HK-2 (cell line): ENCODE measurements around the gene ESR2.
"Not testable (repeated sequence)": the region's sequence is repeated elsewhere in the genome, so short reads cannot be mapped to it uniquely, and the experiment has no call there.

Experiments used
- DNase-seq: peaks from one replicate; pipeline ENCODE4 v3.0.0-alpha.2; 2018; ENCODE audit not compliant: unreplicated experiment

The ESR2 gene

DNA sequence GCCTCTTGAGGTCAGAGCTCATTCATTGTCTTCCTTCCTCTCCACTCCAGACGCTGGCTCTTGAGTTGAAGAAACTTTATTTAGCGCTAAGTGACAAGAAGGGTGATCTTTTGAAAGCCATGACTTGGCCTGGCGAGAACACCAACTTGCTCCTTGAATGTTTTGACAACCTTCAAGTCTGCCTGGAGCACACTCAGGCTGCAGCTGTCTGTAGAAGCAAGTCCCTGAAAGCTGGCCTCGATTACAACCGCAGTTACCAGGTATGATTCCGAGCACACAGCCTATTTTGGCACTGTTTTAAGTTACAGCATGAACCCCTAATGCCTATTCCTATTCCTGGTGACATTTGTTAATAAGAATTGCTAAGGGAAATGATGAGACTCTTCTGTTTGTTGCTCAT lies 167.6 kb downstream of the ESR2 start:
- DNase-seq = no peak

DNA sequence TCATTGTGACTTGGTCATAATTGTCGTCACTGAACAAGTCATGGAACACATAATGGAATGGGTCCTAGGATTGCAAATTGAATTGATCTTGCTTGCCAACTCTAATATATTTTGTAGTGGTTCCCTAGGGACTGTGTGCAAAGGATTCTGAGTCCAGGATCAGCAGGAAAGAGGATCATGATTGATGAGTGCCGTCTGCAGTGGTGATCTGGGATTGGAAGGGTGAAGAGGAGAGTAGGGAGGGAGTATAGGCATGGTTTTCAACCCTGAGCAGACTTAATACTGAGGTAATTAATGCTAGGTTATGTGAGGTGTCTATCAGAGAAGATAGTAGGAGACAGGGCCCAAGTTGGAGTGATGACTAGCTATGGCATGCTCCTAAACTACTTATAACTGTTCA lies 168.9 kb downstream of the ESR2 start:
- DNase-seq = no peak

DNA sequence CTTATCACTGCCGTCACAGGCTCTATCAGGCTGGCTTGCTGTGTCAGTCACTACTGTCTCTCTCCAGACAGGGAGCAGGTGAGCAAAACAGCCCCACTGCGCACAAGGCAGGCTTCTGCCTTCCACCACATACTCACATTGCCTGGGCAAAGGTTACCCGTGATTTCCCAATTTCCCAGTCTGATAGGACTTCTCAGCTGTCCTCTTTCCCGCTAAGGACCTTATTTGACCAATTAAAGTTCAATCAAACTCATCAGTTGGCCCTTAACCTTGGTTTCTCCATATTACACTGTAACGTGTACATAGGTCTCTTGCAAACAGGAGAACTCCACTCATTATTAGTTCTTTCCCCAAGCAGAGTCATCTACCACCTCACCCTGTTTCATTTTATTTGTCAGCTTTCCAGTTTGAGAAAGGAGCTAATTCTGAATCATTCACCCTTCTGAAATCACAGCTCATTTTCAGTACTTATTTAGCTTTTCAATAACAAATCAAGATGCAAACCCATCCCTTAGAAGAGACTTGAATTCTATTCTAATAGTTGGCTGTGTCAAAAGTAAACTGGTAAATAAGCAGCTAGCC lies 170.8 kb downstream of the ESR2 start:
- DNase-seq = no peak

DNA sequence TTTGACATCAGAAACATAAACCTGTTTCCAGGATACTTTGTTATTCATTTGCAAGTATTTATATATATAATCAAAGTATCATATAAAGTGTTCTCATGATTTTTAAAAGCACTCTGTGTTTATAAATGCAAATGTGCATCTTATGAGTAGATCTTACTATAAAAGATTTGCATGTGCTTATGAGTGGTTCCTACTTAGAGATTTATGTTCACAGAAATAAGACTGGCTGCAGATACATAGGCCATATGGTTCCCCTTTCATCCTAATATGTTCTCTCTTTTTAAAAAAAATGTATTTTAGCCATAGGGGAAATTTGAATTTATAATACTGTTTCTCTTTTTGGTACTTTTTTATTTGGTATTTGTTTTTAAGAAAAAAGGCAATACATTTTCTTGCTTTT lies 174.2 kb downstream of the ESR2 start:
- no peak for DNase-seq

DNA sequence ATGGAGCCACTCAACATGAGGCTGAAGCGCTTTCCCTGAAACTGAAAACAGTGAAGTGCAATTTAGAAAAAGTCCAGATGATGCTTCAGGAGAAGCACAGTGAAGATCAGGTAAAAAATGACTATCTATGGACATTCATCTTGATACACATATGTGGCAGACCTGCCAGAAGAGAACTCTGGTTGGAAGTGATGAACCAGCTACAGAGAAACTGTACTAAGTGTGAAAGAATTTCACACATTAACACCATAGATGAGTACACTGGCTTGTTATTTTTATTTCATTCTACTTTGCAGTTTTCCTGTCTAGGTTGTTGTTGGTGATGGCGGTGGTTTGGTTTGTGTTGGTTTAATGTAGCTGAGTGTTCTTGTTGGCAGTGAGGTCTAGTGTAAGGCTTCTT lies 174.7 kb downstream of the ESR2 start:
- DNase-seq = no peak

DNA sequence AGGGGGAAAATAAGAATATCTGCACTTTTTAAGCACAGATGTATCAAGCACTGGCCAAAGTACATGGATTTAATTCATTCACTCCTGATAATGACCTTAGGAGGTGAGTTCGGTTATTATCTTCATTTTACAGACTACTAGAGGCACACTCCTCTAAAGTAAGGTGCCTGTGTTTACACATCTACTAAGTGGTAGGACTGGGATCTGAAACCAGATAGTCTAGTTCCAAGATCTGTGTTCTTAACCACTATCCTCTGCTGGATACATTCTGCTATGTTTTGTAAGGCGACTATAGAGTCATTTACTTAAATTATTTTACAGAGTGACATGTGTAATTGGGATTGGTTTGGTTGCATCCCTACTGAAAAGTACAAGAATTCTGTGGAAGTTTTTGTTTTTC lies 175.3 kb downstream of the ESR2 start:
- DNase-seq = no peak

DNA sequence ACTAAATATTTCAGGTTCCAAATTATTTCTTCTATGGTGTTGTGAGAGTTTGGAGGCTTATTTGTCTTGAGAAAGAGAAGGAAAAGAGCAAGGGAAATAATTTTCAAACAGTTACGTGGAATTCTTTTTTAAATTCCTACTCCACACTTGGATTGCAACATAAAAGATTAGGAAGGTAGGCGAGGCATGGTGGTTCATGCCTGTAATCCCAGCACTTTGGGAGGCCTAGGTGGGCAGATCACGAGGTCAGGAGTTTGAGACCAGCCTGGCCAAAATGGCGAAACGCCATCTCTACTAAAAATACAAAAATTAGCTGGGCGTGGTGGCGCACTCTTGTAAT lies 175.8 kb downstream of the ESR2 start:
- not testable (repeated sequence) for DNase-seq

DNA sequence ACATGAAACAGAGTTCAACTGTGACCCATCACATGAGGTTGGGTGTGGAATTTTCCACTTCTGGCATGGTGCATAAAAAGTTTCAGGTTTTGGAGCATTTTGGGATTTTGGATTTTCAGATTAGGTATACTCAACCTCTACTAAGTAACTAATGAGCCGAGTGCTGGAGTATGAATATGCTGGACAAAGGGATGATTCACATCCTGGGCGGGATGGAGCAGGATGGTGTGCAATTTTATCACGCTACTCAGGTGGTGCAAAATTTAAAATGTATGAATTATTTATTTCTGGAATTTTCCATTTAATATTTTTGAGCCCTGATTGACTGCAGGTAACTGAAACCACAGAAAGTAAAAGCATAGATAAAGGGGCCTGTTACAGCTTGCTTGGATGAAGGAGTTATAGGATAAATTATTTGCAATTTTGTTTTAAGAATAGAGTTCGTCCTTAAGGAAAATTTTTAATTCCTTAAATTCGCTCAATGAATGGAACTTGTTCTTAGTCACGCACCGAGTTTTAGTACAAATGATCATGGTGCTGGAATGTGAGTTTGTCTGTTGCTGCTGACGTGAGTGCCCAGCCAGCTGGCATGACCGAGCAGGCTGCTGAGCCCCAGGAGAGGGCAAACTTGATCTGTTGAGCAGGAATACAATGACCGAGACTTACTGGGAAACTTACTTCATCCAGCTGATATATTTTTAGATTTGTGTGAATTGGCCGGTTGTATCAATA lies 176.3 kb downstream of the ESR2 start:
- DNase-seq = no peak

DNA sequence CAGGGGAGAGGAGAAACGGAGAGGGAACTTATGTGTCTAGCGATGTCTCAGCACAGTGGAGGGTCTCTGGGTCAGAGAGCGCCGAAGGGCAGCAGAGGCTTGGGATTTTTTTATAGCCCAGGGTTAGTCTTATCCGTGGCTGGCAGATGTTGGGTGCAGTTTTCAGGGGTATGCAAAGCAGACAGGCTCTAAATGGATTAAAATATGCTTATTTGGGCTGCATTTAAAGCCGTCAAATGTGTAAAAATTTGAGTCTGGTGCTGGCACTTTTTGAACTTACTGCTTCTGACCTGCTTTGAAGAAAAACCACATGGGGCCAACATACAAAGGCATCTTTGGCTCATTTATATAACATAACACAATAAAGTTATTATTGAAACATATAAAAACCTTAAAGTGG lies 178.8 kb downstream of the ESR2 start:
- DNase-seq = no peak

DNA sequence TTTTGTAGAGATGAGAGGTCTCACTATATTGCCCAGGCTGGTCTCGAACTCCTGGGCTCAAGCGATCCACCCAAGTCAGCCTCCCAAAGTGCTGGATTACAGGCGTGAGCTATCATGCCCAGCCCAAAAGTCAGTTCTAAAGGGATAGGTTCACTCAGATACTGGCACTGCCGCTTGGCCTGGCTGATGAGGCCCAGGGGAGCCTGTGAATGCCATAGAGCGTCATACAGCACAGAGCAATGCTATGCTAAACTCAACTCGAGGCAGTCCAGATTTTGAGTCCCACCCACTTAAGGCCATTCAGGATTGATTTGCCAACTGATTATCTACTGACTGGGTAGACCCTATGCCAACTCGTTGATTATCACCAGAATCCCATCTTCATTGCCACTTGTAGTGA lies 179.4 kb downstream of the ESR2 start:
- no peak for DNase-seq

DNA sequence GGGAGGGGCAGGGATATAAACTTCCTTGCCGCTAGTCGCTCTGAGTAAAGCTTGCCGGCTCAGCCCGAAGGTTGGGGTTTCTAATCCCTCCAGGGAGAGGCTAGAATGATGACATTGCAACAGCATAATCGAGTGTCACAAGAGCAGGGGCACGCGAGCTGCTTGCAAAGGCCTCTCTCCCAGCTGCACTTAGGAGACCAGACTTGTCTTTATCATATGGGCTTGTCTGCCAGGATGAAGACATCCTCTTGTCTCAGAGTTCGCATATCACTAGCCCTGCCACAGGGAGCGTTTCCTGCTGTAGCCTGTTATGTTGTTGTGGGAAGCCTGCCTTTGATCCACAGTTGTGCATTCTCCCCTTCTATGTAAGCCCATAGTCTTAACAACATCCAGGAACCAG lies 180.0 kb downstream of the ESR2 start:
- no peak for DNase-seq

DNA sequence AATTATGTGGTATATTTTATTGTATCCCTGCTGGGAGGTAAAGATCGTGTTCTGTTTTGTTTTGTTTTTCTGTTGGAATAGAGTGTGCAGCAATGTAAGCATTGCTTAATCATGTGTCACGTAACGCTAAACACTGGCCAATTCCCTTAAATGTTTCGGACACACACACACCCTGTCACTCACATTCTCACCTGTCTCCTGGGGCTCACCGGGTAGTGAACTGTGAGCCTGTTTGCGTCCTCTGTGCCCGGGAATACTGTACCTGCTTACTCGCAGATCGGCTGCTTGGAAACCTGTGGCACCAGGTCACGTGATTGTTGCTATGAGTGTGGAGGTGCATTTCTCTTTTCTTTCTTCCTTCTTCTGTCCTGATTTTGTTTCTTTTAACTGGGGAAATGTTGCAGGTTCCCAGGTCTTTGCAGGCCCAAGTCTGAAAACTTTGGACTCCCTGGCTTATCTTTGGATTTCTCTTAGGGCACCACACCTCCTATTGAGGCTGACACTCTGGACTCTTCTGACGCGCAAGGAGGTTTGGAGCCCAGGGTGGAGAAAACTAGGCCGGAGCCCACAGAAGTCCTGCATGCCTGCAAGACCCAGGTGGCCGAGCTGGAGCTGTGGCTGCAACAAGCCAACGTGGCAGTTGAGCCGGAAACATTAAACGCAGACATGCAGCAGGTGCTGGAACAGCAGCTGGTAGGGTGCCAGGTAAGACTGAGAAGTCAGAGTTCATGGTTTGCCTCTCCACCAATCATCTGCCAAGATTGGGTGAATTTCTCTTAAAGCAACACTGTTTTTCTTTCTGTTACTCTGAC lies 181.1 kb downstream of the ESR2 start:
- DNase-seq = no peak

DNA sequence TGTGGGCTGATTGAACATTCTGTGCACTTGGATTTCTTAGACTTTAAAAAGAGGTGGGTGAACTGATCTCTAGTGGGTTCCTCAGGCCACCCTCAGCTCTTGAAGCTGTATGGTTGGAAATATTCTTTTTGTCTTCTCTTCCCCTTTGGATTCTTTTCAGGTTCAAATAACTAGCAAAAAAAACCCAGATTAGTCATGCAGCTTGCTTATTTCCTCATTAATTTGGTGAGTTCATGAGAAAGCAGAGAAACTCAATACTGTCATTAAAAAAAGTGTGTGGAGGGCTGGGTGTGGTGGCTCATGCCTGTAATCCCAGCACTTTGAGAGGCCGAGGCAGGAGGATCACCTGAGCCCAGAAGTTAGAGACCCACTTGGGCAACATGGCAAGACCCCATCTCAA lies 183.4 kb downstream of the ESR2 start:
- no peak for DNase-seq

DNA sequence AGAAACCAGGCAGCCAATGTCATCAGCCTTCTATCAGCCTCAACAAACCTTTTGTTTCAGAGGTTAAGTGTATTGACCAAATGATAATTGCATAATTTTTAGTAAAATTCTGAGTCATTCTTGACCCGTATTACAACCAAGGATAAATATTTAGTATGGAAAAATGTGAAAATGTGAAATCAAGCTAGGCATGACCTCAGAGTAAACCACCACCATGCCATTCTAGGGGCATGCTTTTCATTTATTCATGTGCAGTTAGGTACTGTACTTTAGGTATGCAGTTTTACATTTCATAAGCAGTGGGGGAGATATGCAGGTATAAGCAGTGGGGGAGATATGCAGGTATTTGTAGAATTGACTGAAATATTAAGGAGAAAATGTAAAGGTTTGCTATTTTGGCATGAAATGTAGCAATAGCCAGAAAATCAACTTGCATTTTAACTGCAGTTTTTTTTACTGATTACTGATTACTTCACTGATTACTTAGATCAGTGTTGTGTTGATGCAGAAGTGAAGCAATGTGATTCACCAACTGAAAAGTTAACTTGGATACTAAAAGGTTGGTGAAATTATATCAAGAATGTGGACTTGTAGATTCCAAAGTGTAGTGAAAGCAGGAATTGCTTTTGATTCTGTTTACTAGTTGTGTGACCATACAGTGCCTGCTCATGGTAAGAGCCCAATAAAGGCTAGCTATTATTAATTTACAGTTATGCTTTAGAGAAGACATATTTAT lies 184.2 kb downstream of the ESR2 start:
- no peak for DNase-seq

DNA sequence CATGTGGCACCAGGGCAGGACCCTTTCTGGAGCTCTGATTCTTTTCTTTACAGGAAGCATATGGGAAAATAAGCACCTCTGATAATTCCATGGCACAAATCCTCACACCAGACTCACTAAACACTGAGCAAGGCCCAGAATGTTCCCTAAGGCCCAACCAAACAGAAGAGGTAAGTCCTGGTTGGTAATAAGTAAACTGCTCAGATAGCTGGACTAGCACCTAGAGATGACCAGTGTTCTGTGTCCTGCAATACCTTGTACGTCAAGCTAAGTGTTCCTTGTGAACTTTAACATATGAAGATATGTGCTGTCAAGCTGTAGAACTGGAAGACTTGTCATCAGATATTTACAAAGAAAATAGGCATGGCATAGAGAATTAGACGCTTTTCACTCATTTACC lies 186.7 kb downstream of the ESR2 start:
- DNase-seq = no peak

DNA sequence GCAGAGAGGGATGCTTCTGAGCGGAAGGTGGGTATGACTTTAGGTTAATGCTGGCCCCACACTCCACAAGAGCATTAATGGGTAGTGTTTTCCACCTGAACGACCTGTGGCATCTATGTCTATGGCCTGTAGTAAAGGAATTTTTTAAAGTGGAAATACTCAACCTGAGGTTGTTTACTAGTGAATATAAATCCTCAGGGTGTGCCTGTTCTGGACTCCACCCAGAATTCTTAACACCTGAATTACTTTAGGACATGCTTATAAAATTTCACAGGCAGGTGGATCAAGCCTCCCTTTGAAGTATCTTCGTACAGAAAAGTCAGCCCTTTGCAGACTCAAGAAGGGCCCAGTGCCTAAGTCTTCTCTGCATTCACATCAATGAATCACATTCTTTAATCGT lies 196.1 kb downstream of the ESR2 start:
- no peak for DNase-seq

DNA sequence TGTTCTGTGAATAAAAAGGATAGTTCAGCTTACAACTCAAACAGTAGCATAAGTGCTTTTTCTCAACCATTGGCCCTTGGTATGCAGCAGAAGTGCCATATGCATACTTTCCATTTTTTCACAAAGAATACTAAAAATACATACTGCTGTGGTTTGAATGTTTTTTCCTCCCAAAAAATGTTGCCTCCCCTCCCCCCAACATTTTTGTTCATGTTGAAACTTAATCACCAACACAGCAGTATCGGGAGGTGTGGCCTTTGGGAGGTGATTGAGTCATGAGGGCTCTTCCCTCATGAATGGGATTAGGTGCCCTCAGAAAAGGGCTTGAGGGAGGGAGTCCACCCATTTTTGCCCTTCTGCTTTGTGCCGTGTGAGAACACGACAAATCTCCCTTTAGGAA lies 198.6 kb downstream of the ESR2 start:
- no peak for DNase-seq

DNA sequence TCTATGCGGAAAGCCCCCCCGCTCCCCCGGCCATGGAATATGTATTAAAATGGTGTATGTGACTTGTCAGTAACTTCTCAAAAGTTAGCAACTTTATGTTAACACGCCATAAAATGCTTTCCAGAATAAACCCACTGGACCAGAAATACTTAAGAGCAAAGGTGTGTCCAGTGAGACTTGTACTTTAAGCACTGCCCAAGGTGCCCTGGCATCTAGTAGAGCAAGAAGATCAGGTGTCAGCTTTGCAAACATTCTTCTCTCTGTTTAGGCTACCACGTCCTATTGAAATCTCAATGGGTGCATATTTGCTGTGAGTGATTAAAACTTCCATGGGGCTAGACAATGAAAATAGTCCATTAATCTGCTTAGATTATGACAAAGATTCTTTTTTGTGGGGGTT lies 201.2 kb downstream of the ESR2 start:
- no peak for DNase-seq

DNA sequence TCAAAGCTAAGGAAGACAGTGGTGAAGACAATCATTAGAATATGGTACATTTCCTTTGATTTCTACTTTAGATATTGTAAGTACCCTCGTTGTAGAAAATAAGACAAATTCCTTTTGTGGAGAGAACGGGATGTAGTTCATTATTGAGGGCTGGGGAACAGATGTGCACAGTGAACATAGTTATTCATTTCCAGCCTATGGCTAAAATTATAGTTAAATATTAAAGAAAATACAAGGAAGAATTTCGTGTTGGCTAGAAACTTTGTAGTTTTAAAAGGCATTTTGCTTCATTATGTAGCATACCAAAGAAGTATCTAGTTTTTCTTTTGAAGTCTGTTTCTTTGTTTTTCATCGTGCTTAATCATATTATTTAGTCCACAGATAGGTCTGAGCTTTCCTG lies 201.8 kb downstream of the ESR2 start:
- DNase-seq = no peak

DNA sequence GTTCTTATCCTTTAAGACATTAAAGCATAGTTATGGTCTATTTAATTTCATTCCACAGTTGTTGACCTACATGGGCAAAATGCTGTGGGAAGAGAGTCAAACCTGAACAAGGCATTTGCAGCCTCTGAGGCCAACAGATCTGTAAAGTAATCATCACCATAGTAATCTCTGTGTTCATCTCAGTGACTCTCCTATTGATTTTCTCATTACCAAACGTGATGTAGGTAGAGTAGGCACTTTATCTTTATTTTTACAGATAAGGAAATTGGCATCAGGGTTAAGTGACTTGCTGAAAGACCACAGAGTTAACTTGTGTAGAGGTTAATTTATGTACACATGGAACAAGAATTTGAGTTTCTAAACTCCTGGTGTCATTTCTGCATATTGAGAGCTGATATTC lies 203.0 kb downstream of the ESR2 start:
- no peak for DNase-seq

DNA sequence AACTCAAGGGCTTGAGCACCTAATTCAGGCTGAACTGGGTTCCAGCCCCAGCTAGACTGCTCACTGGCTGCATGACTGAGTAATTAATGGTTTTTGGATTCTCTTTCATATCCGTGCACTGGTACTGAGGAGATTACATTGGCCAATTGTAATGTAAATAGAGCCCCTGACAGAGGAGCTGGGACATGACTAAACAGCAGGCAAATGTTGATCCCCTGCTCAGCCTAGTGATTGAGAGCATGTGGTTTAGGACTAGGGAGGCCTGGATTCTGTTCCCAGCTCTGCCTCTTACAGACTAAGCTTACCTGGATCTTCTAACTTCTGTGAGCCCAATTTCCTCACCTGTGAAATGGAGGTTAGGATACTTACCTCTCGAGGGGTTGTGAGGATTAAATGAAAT lies 204.3 kb downstream of the ESR2 start:
- no peak for DNase-seq

DNA sequence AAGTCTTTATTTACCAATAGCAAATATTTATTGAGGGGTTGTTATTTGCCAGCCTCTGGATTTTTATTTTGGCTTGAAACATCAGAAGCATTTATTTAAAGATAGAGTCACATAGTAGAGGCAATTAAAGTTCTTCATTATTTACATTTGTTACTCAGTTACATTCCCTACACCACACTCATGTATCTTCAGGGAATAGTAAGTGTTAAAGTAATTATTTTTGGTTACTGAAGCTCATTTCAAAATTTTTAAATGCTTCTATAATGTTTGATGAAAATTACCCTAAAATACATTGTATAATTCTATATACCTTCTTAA lies 205.6 kb downstream of the ESR2 start:
- no peak for DNase-seq

DNA sequence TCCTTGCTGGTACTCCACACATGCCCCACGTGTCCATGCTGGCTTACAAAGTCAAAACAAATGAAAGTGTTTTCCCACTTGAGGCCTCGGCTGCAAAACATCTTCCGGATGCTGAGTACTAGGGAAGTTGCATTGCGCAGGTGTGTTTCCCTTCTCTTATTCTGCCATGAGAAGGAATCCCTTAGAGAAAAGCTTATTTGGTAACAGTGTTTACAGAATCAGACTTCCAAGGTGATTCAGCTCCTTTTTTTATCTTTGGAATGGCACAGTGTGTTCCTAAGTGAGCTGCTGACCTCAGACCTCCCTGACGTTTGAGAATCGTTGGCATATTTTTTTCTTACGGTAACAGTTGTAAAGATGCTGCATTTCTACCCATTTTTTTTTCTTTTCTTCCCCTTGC lies 211.3 kb downstream of the ESR2 start:
- DNase-seq = no peak
